CD4-positive, alpha-beta T cell treated with Interleukin-6 for 4 hours (primary cell): ENCODE measurements around the gene DDC.

ENCODE experiments used
- DNase-seq: peaks from one replicate; pipeline ENCODE4 v3.0.0-alpha.2; 2020; ENCODE audit warnings: mixed read lengths

Gene DDC

GRCh38 chr7:50509459-50509858 is 55.7 kb downstream of the DDC start:
- DNase-seq = no peak

- DNase-seq = no peak
Measured at GRCh38 chr7:50508471-50508943, 56.7 kb downstream of the DDC start.

- DNase-seq = no peak
Measured at GRCh38 chr7:50507898-50508470, 57.2 kb downstream of the DDC start.

- DNase-seq = no peak
Measured at GRCh38 chr7:50505553-50506210, 59.5 kb downstream of the DDC start.

GRCh38 chr7:50504646-50505546 is 60.3 kb downstream of the DDC start:
- no peak for DNase-seq

- no peak for DNase-seq
Measured at GRCh38 chr7:50502947-50503346, 62.3 kb downstream of the DDC start.

GRCh38 chr7:50502001-50502684 is 63.1 kb downstream of the DDC start:
- no peak for DNase-seq

- no peak for DNase-seq
Measured at GRCh38 chr7:50499092-50499491, 66.1 kb downstream of the DDC start.

- DNase-seq = no peak
Measured at GRCh38 chr7:50497968-50498367, 67.2 kb downstream of the DDC start.

GRCh38 chr7:50497068-50497642 is 68.0 kb downstream of the DDC start:
- no peak for DNase-seq

- DNase-seq = no peak
Measured at GRCh38 chr7:50496569-50496968, 68.6 kb downstream of the DDC start.

GRCh38 chr7:50495746-50496145 is 69.5 kb downstream of the DDC start:
- DNase-seq = no peak

- no peak for DNase-seq
Measured at GRCh38 chr7:50492770-50493519, 72.3 kb downstream of the DDC start.

- DNase-seq = no peak
Measured at GRCh38 chr7:50491943-50492342, 73.3 kb downstream of the DDC start.

- DNase-seq = no peak
Measured at GRCh38 chr7:50491209-50491608, 74.0 kb downstream of the DDC start.

- no peak for DNase-seq
Measured at GRCh38 chr7:50488379-50488778, 76.8 kb downstream of the DDC start.

- DNase-seq = no peak
Measured at GRCh38 chr7:50486512-50486911, 78.7 kb downstream of the DDC start.

GRCh38 chr7:50481867-50482266 is 83.3 kb downstream of the DDC start:
- DNase-seq = no peak

- DNase-seq = no peak
Measured at GRCh38 chr7:50480797-50481196, 84.4 kb downstream of the DDC start.

GRCh38 chr7:50479743-50480517 is 85.3 kb downstream of the DDC start:
- DNase-seq = no peak

GRCh38 chr7:50477640-50478039 is 87.6 kb downstream of the DDC start:
- DNase-seq = no peak
